Stimulated activated CD4-positive, alpha-beta T cell treated with anti-CD3 and anti-CD28 coated beads, Interleukin-12 subunit alpha, Interleukin-12 subunit beta, amount 100 ng/mL, for 4 hours (primary cell): ENCODE measurements around the gene PCSK4.
"Not testable (repeated sequence)": the region's sequence is repeated elsewhere in the genome, so short reads cannot be mapped to it uniquely, and the experiment has no call there.

Source experiments
- DNase-seq: peaks from one replicate; pipeline ENCODE4 v3.0.0-alpha.2; 2020

PCSK4 gene

DNA sequence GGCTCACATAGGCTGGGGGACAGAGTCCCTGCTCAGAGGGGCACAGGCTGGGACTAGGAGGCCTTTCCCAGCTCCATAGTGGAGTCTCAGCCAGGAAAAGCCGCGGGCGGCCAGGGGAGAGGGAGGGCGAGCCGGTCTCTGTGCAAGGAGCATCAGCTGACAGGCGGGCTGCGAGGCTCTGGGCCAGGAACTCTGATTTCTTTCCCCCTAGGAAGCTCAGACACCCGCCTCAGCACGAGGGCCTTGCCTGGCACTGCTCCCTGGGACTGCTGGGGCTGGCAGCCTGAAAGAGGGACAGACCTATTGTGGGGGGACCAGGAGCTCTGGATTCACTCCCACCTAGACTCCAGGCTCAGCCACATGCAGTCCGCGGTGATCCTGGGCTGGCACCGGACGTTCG, 31.5 kb upstream of the PCSK4 start:
- DNase-seq: no peak

DNA sequence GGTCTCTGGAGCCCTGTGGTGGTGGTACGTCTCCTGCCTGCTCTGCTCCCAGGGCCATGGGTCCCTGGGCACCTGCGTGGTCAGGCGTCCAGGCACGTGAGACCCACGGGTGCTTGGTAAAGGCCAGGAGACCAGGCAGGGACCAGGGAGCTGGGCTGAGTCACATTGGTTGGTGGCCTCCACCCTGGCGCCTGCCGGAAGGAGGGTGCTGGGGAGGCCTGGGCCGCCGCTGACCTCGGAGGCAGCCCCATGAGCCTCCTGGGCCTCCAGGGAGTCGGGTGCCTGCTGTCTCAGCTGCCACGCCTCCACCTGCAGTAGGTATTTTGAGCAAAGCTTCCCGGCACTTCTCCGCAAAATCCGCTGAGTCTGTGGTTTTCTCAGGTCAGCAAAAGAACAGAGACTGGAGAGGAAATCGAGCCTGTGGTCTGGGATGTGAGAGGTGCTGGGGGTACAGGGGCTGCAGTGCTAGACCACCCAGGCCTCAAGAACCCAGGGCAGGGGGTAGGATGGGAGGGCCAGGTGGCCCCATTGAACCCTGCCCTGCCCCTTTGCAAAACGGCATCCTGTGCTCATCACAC, 30.1 kb upstream of the PCSK4 start:
- no peak for DNase-seq

DNA sequence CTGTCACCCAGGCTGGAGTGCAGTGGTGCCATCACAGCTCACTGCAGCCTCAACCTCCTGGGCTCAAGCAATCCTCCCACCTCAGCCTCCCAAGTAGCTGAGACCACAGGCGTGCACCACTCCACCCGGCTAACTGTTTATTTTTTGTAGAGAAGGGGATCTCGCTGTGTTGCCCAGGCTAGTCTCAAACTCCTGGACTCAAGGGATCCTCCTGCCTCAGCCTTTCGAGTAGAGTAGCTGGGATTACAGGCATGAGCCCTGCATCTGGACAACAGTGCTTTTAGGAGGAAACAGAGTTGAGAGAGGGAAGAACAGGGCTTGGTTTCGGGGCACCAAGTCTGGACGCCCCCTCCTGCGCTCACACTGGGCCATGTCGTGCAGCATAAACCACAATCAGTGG, 29.7 kb upstream of the PCSK4 start:
- not testable (repeated sequence) for DNase-seq

DNA sequence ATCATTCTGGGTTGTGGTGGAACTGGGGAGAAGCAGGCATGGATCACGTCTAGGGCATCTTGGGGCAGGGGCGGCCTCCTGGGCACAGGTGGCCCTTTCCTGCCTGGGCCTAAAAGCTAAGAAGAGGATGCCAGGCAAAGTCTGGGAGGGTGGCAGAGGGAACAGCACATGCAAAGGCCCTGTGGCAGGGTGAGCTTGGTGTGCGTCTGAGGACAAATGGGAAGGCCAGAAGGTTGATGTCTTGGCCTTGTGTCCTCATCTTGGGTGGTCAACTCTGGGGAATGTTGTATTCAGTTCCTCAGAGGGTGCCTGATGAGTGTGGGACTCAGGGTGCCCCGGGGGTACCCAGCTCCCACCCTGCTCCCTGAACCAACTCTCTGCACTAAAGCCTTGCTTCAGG, 28.3 kb upstream of the PCSK4 start:
- DNase-seq: no peak

DNA sequence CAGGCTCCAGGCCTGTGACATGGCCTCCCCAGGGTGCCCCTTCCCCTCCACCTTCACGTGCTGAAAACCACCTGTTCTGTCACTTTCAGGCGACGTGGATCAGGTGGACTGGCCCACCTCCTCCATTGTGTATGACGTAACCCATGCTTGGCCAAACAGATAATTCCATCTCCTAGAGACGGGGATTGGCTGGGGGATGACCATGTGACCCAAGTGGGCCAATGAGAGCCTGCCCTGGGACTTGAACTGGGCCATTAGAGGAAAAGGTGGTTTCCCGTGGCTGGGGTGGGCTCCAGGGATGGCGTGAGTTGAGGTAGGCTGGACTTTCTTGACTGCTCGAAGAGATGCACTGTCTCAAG, 26.2 kb upstream of the PCSK4 start:
- no peak for DNase-seq

DNA sequence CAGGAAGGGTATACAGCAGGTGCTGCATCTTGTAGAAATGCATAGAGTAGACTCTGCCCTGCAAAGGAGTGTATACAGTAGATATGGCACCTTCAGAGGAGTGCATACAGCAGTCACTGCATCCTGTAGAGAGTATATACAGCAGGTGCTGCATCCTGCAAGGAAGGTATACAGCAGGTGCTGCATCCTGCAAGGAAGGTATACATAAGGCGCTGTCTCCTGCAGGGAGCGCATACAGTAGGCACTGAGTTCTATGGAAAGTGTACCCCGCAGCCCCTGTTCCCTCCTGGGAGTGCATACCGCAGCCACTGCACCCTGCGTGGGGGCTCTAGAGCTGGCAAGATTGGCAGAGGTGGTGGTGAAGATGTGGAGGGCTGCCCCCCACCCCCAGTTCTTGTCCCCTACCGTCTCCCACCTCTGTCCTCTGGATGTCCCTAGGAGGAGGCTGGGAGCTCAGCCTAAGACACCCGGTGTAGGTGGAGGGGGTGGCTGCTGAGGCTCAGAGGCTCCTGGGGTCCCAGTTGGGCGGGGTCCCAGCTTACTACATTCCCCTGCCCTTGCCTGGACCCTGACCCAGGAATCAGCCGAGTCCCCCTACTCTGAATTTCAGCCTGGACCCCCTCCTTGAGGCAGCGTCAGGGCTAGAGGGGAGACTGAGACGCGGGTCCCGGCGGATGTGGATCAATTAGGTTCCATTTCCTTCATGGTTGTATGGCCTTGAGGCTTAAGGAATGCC, 25.0 kb upstream of the PCSK4 start:
- DNase-seq: no peak

DNA sequence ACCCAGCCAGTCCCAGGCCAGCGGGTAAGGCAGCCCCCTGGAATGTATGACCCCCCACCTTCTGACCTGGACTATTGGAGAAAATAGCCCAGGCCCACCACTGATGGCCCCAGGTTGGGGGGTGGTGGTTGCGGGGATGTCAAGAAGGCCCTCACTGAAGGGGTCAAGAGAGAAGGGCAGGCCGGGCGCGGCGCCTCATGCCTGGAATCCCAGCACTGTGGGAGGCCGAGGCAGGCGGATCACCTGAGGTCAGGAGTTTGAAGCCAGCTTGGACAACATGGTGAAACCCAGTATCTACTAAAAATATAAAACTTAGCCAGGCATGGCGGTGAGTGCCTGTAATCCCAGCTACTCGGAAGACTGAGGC, 24.1 kb upstream of the PCSK4 start:
- DNase-seq: no peak

DNA sequence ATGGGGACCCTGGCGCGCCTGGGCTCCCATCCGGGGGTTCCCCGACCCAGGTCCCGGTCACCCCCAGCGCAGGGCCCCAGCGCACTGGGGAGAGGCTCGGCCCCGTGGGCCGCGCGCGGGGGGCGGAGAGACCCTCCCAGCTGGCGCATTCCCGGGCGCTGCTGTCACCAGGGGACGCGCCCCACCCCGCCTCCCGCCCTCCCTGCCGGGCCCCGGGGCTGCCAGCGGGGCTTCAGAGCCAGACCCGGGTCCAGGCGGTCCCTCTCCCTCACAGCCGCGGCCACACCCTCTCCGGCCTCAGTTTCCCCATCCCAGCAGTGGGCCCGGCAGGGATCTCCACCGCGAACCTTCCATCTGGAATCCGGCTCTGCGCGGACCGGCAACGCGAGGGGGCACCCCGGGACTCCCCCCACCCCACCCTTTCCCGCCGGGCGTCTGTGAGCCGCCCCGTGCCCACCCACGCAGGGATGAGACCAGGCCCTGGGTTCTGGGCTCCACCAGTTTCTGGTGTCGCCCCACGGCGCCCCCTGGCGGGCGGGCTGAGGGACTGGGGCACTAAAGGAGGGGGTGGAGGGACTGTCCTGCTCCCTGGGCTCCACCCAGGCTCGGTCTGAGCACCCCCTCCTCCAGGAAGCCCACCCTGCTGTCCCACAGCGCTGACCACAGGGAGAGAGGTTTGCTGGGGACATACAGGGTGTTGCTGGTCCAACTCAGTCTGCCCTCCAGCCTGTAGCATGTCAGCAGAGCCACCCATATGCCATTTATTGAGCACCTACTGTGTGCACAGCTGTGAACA, 23.5 kb upstream of the PCSK4 start:
- peak; percentile 65 for DNase-seq

DNA sequence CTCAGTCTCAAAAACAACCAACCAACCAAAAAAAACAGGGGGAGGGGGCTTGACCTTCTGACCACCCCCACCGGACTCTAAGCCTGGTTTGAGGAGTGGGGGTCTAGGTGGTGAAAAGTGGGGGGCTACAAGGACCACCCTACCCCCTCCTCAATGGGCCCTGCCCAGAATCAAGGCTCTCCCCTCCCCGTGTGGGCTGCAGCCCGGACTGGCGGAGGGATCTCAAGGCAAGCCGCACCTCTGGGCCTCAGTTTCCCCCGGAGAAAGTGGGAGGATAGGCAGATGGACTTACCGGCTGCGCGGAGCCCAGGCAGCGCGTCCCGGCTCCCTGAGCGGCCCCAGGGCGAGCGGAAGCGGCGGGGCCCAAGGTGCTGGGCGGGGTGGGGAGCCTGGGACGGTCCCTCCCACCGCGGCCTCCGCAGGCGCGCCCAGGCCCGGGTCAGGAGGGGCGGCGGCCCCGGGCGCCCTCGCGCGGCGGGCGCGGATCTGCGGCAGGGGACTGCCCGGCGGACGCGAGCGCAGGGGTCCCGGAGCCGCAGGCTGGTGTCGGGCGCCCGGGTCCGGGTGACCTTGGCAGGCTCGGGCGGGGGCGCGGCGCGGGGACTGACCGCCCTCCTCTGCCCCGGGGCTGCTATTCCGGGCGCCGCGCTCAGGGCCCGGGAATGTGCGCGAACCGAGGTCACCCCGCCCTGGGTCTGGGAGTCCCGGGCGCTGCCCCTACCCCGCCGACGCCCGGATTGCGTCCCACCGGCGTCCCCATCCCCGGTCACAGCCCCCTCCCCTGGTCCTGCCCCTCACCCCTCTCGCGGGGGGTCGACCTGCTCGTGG, 22.7 kb upstream of the PCSK4 start, which contains the start of gene ADAMTSL5:
Gene ADAMTSL5, minus strand, starts transcription at position 349 of the 828 bp plus-strand sequence. CDS start 2,076 bp downstream, outside the sequence.
- peak; percentile 70 for DNase-seq

DNA sequence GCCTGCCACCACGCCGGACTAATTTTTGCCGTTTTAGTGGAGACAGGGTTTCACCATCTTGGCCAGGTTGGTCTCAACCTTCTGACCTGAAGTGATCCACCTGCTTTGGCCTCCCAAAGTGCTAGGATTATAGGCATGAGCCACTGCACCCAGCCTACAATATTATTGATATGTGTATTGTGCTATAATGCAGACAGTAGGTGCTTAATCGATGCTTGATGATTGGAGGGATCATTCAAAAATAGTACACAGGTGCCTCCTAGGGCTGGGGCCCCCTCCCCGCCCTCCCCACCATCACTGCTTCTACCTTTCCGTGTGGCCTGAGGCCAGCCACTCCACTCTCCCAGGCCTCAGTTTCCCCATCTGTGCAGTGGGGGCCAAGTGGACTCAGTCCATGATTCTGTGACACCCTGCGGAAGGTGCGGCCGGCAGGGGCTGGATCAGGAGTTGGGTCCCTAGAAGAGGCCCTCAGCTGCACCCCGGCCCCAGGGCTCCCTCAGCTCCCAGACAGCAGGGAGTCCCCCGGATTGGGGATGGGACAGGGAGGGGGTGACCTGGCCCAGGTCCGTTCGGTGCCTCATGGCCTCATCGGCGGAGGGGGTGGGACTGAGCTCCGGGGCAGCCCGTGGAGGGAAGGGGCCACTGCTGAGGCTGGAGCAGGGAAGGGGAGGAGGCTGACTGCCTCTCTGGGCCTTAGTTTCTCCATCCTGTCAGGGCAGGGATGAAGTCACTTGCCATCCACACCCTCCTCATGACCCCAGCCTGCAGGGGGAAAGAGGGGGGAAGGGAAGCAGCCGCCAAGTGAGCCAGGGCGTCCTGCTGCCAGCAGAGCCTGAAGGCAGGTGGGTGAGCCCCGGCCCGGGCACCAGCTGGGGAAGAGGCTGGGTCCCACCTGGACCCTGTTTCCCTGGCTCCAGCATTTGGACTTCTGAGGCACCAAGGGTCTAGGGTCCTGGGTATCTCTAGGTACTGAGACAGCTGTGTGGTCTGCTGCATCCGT, 21.5 kb upstream of the PCSK4 start:
- DNase-seq: no peak

DNA sequence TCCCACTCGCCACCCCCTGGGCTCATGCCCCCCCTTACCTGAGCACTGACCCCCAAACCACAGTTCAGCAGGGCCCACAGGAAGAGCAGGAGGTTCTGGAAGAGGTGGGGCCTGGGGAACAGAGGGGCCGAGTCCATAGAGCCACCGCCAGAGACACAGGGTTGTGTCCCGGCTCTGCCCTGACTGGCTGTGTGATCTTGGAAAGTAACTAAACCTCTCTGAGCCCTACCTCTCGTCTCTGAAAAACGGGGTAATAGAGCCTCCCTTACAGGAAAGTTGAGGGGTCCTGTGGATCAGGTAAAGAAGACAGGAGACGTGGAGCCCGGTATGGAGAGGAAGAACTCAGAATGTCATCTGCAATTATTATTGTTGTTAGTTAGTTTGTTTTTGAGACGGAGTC, 20.7 kb upstream of the PCSK4 start:
- no peak for DNase-seq

DNA sequence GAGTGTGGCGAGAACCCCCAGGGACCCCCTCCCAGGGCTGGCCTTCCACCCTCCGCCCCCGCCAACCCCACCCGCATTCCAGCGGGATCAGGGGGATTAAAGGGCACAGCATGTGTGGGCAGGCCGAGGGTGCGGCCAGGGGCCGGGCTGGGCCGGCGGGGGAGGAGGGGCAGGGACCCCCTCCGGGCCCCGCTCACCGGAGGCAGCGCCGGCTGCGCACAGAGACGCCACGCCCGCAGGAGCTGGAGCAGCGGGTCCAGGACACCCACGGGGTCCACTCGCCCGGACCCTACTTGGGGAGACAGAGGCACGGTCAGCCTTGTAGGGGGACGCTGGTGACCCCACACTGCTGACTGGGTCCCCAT, 20.3 kb upstream of the PCSK4 start:
- DNase-seq: no peak

DNA sequence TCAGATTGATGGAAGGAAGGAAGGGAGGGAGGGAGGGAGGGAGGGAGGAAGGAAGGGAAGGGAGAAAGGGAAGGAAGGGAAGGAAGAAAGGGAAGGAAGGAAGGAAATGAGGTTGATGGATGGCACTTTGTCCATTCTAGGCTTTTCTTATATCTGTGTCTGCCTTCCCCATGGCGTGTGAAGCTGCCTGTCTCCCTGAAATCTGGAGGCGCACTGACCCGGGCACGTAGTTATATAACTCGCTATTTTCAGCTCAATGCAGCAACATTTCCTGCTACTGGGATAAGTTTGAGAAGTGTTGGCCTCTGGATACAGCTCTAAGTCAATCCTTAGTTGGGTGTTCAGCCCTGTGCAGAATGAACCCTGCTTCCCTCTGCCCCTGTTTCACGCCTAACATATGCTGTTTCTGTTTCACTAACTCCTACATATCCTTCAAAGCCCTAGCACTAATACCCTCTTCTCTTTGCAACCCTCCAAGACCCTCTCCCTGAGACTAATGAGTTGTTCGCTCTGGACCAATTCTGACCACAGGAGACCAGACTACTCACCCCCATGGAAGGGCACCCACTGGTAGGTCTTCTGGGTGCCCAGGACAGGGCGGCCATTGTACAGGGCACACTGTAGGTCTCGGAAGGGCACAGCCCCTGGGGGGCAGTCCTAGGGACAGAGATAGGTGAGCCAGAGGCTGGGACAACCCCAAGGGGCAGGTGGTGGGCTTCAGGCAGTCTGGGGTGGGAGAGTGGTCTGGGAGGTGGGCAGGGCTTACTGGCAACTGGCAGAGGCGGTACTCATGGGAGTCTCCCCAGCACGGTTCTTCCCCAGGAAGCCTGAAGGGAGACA, 19.7 kb upstream of the PCSK4 start:
- no peak for DNase-seq

DNA sequence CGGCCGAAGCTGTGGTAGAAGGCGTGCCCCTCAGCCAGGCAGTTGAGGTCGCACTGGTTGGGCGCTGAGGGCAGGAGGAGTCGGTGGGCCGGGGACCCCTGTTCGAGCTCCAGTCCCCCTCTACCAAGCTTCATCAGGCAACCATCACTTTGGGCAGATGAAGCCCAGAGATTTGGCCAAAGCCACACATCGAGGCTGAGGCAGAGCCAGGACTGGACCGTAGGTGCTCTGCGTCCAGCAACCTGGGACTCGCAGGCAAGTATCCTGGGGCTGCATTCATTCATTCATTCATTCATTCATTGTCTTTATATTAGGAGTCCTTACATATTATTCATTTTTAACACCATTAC, 18.3 kb upstream of the PCSK4 start:
- DNase-seq: no peak

DNA sequence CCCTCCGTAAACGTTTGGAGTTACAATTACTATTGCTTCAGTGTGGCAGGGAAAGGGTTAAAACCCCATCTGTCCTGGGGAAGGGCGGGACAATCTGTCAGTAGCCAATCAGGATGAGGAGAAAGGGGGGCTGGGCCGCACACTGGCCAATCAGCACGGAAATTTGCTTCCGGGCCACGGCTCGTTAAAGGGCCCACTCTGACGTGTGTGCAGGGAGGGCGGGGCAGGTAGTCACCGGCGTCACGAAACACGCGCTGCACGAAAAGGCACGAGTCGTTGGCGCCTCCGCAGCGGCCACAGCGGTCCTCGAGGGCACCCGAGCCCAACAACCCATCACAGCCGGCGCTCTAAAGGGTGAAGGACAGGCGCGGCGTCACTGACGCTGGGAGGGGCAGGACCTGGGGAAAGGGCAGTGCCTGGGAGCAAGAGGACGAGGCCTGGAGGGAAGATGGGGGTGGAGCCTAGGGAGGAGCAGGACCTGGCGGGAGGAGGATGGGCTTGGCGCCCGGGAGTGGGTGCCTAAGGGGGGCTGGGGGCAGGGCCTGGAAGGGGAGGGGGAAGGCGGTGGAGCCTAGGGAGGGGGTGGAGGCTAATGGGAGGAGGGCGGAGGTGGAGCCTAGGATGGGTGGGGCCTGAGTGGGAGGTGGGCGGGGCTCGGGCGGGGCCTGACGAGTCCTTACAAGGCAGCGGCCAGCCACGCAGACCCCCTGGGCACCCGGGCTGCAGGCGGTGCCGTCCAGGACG, 17.8 kb upstream of the PCSK4 start:
- DNase-seq: peak; percentile 86

DNA sequence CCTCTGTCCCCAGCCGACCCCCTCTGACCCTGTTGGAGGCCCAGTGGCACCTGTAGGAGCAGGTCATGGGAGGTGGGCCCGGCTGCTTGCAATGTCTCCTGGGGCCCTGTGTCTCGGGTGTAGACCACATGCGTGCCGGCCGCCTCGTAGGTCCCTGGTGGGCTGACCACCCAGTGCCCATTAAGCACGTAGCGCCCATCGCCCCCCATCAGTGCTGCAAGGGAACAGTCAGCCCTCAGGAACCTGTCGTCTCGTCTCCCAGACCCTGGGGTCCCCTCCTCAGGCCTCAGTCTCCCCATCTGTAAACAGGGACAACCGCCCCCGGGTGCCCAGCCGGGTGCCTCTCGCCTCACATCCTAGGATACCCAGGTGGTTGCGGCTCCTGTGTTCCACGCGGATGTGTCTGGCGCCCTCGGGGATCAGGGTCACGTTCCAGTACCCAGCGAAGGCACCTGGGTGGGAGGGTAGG, 17.1 kb upstream of the PCSK4 start:
- no peak for DNase-seq

DNA sequence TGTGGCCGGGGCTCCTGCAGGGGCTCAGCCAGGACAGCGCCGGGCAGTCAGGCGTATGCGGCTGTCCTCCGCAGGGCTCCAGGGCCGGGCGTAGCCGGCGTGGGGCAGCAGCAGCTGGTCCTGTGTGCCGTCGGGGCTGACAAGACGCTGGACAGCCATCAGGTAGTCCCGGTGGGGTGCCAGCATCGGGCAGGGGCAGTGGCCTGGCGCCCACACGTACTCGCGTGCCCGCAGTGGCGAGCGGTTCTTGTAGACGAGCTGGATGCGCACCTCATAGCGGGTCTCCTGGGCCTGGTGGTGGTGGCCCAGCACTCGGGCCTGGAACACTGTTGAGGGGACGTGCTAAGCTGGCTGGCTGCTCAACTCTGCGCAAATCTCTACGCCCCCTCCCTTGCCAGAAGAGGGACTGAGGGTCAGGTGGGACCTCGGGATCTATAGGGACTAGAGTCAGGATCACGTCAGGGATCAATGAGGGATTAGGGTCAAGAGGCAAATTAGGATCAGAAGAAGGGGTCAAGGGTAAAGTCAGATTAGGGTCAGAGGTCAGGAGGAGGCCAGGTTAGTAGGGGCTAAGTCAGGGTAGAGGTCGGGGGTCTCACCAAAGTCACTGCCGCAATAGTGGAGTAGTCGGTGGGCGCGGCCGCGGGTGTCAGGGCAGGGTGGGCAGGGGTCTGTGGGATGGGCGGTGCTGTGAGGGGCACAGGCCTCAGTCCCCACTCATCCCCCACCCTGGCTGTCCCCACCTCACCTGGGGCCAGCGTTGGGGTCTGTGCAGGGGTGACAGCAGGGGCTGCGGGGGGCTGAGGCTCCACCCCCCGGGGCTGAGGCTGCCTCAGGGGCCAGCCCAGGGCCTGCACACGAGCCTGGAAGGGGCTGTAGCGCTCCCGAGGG, 16.1 kb upstream of the PCSK4 start:
- DNase-seq: no peak

DNA sequence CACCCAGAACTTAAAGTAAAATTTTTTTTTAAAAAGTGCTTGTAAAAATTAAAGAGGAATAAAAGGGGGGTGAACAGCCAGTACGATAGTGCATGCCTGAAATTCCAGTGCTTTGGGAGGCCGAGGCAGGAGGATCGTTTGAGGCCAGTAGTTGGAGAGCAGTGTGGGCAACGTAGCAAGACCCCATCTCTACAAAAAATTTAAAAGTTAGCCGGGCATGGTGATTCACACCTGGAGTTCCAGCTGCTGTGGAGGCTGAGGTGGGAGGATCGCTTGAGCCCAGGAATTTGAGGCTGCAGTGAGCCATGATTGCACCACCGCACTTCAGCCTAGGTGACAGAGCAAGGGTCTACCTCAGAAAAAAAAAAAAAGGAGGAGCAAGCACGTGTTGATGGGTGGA, 14.9 kb upstream of the PCSK4 start:
- DNase-seq: no peak
